H1 (cell line): ENCODE data around the gene EIPR1. TPM values are rescaled to one million over a fixed set of nuclear protein-coding genes. Genes with fewer than 3 reads are reported as not detected.

ENCODE experiments used
- CTCF ChIA-PET: fragments of 300-600 bp; sonication (Branson Sonifier 250); formaldehyde crosslinking; loops from one replicate; lab custom pipeline; 2021; ENCODE audit not compliant: partially characterized antibody; lab: Charles Lee
- POLR2A ChIA-PET: fragments of 300-600 bp; sonication (Branson Sonifier 250); formaldehyde crosslinking; loops from one replicate; lab custom pipeline; 2021; ENCODE audit warnings: inconsistent platforms; ENCODE audit not compliant: partially characterized antibody; lab: Charles Lee
- DNase-seq, 2 experiments: peaks; one replicate each; pipeline versions ENCODE4 v3.0.0 to v3.0.0-alpha.2; 2010 to 2022; ENCODE audit warnings: low spot score in 2 of 2, low read depth in 1 of 2, mixed read lengths in 1 of 2
- FAIRE-seq: peaks from 2 replicates; lab custom pipeline; 2011; peaks lifted over from hg19 to GRCh38; lab: Jason Lieb, UNC
- H2AFZ ChIP-seq: 2 replicates; pipeline ENCODE4 v1.8.1; 2012; ENCODE audit warnings: low read length, inconsistent platforms
- H2AK5ac ChIP-seq: 2 replicates; pipeline ENCODE4 v1.6.1; 2013; ENCODE audit warnings: low read depth, low read length
- H2BK120ac ChIP-seq: replicated peaks from 2 replicates; pipeline ENCODE3; 2013; ENCODE audit warnings: low read depth, low read length, inconsistent platforms
- H2BK12ac ChIP-seq: 2 replicates; pipeline ENCODE4 v1.6.1; 2013; ENCODE audit warnings: low read depth, low read length
- H2BK15ac ChIP-seq: 2 replicates; pipeline ENCODE4 v1.6.1; 2013; ENCODE audit warnings: low read length
- H2BK20ac ChIP-seq: 2 replicates; pipeline ENCODE4 v1.6.1; 2013; ENCODE audit warnings: low read length
- H2BK5ac ChIP-seq: 2 replicates; pipeline ENCODE4 v1.6.1; 2013; ENCODE audit warnings: low read depth, low read length
- H3K14ac ChIP-seq: 2 replicates; pipeline ENCODE4 v1.6.1; 2013; ENCODE audit warnings: inconsistent platforms; ENCODE audit not compliant: insufficient read length
- H3K18ac ChIP-seq: 2 replicates; pipeline ENCODE4 v1.6.1; 2013; ENCODE audit warnings: low read length; ENCODE audit errors: extremely low read depth
- H3K23ac ChIP-seq: 2 replicates; pipeline ENCODE4 v1.6.1; 2013; ENCODE audit warnings: inconsistent platforms; ENCODE audit not compliant: insufficient read length
- H3K23me2 ChIP-seq: 2 replicates; pipeline ENCODE4 v1.6.1; 2013; ENCODE audit warnings: low read depth, low read length
- H3K27ac ChIP-seq: 2 replicates; pipeline ENCODE4 v1.6.1; 2011; ENCODE audit warnings: low read depth, low read length, inconsistent platforms
- H3K27me3 ChIP-seq, 4 experiments: replicated peaks in 1 of 4; 1 replicate in 1 of 4; 2 replicates in 3 of 4; pipeline versions ENCODE4 v1.6.1 to v1.8.1; 2011 to 2013; ENCODE audit warnings: low read length in 3 of 4, mild to moderate bottlenecking in 3 of 4, inconsistent platforms in 2 of 4, mixed read lengths in 2 of 4, moderate library complexity in 1 of 4; ENCODE audit not compliant: control insufficient read depth in 3 of 4, insufficient read depth in 3 of 4; ENCODE audit errors: extremely low read depth in 1 of 4
- H3K36me3 ChIP-seq, 4 experiments: 2 replicates each; pipeline versions ENCODE4 v1.6.1 to v1.8.1; 2011 to 2013; ENCODE audit warnings: mild to moderate bottlenecking in 4 of 4, low read length in 3 of 4, moderate library complexity in 2 of 4, control low read depth in 1 of 4, inconsistent platforms in 1 of 4; ENCODE audit not compliant: insufficient read depth in 4 of 4, control insufficient read depth in 2 of 4
- H3K4ac ChIP-seq: replicated peaks from 2 replicates; pipeline ENCODE3; 2013; ENCODE audit warnings: low read length, low read depth, mixed read lengths, inconsistent platforms; ENCODE audit not compliant: insufficient read length
- H3K4me1 ChIP-seq, 4 experiments: replicated peaks in 1 of 4; 1 replicate in 1 of 4; 2 replicates in 3 of 4; pipeline versions ENCODE4 v1.6.1 to v1.8.1; 2011 to 2013; ENCODE audit warnings: low read length in 3 of 4, inconsistent platforms in 2 of 4, mixed read lengths in 1 of 4; ENCODE audit not compliant: insufficient read depth in 4 of 4, control insufficient read depth in 3 of 4
- H3K4me2 ChIP-seq, 2 experiments: 2 replicates each; pipeline versions ENCODE4 v1.6.1 to v1.8.1; 2011 to 2013; ENCODE audit warnings: low read depth in 2 of 2, low read length in 2 of 2, control low read depth in 1 of 2, inconsistent platforms in 1 of 2, mild to moderate bottlenecking in 1 of 2; ENCODE audit not compliant: insufficient read depth in 1 of 2
- H3K4me3 ChIP-seq, 4 experiments: fragments of 200-600, 300-600 bp in 1 of 4; sonication (generic), shearing (Covaris generic), sonication (Bioruptor Twin) in 1 of 4; 2 replicates each; pipeline versions ENCODE4 v1.5.1 to v1.8.1; 2011 to 2016; ENCODE audit warnings: low read length in 4 of 4, low read depth in 3 of 4, control low read depth in 2 of 4, inconsistent platforms in 2 of 4, mild to moderate bottlenecking in 2 of 4, mixed read lengths in 1 of 4, moderate library complexity in 1 of 4; ENCODE audit not compliant: insufficient read depth in 2 of 4; ENCODE audit errors: extremely low read depth in 1 of 4
- H3K56ac ChIP-seq: replicated peaks from 2 replicates; pipeline ENCODE3; 2013; ENCODE audit warnings: low read depth, mild to moderate bottlenecking, mixed read lengths, low read length, inconsistent platforms; ENCODE audit not compliant: insufficient read length
- H3K79me1 ChIP-seq: 2 replicates; pipeline ENCODE4 v1.6.1; 2013; ENCODE audit warnings: low read depth, low read length, control low read depth
- H3K79me2 ChIP-seq, 2 experiments: 2 replicates each; pipeline versions ENCODE4 v1.6.1 to v1.8.1; 2012 to 2013; ENCODE audit warnings: low read length in 2 of 2, mild to moderate bottlenecking in 2 of 2, inconsistent platforms in 1 of 2; ENCODE audit not compliant: insufficient read depth in 2 of 2, control insufficient read depth in 1 of 2
- H3K9ac ChIP-seq, 4 experiments: replicated peaks in 1 of 4; 1 replicate in 1 of 4; 2 replicates in 3 of 4; pipeline versions ENCODE4 v1.6.1 to v1.8.1; 2011 to 2013; ENCODE audit warnings: low read depth in 3 of 4, low read length in 3 of 4, control low read depth in 2 of 4, mild to moderate bottlenecking in 2 of 4, moderate library complexity in 2 of 4, inconsistent platforms in 1 of 4; ENCODE audit errors: extremely low read depth in 1 of 4
- H3K9me3 ChIP-seq, 2 experiments: 2 replicates each; pipeline versions ENCODE4 v1.6.1 to v1.8.1; 2012 to 2013; ENCODE audit warnings: mild to moderate bottlenecking in 2 of 2, moderate library complexity in 2 of 2, control low read depth in 1 of 2, inconsistent platforms in 1 of 2, low read depth in 1 of 2, low read length in 1 of 2, mixed read lengths in 1 of 2; ENCODE audit not compliant: insufficient read depth in 2 of 2
- H4K20me1 ChIP-seq, 2 experiments: replicated peaks in 1 of 2; 2 replicates each; pipeline versions ENCODE3 to v1.8.1; 2011 to 2013; ENCODE audit warnings: inconsistent platforms in 2 of 2, low read length in 2 of 2, mild to moderate bottlenecking in 1 of 2; ENCODE audit not compliant: insufficient read depth in 2 of 2, control insufficient read depth in 1 of 2
- H4K5ac ChIP-seq: 2 replicates; pipeline ENCODE4 v1.6.1; 2013; ENCODE audit warnings: low read length, low read depth, mixed read lengths, inconsistent platforms; ENCODE audit not compliant: insufficient read length
- H4K8ac ChIP-seq: 2 replicates; pipeline ENCODE4 v1.8.0; 2013; ENCODE audit warnings: mild to moderate bottlenecking, moderate library complexity, low read length, inconsistent platforms; ENCODE audit not compliant: insufficient read depth; ENCODE audit errors: extremely low read depth
- H4K91ac ChIP-seq: replicated peaks from 2 replicates; pipeline ENCODE3; 2013; ENCODE audit warnings: low read length, mixed read lengths, inconsistent platforms; ENCODE audit not compliant: insufficient read length
- BCL11A ChIP-seq, 2 experiments: IDR thresholded peaks; one replicate each; pipeline ENCODE4 v1.6.1; 2011; ENCODE audit warnings: low read depth in 2 of 2, low read length in 2 of 2, mild to moderate bottlenecking in 2 of 2
- HDAC2 ChIP-seq, 2 experiments: fragments of 300-600 bp in 1 of 2; sonication (generic) in 1 of 2; IDR thresholded peaks; 2 replicates each; pipeline ENCODE4 v1.6.1; 2011 to 2012; ENCODE audit warnings: low read depth in 2 of 2, low read length in 2 of 2, mild to moderate bottlenecking in 2 of 2, moderate library complexity in 2 of 2, borderline replicate concordance in 1 of 2, inconsistent platforms in 1 of 2
- WGBS, 2 experiments: shearing (Covaris generic) in 1 of 2; methylation state at CpG; one replicate each; pipeline versions ENCODE4 v1.1.6 to v1.1.7; 2013 to 2015; ENCODE audit warnings: low lambda C conversion rate in 2 of 2, mixed read lengths in 2 of 2, inconsistent platforms in 1 of 2, low coverage in 1 of 2, missing lambda C conversion rate in 1 of 2; ENCODE audit not compliant: insufficient replicate concordance in 2 of 2, insufficient coverage in 1 of 2, insufficient read length in 1 of 2; ENCODE audit errors: extremely low coverage in 1 of 2, missing lambda C conversion rate in 1 of 2; 5-methylcytosine and 5-hydroxymethylcytosine counted together
- polyA plus RNA-seq, 7 experiments: library from polyadenylated mRNA; depleted of rRNA in 3 of 7; stranded (reverse) in 5 of 7; unstranded in 2 of 7; fragments of >200 nt in 5 of 7; fragments of 200-250 nt in 2 of 7; gene quantifications; 1 replicate in 5 of 7; 2 replicates in 1 of 7; 4 replicates in 1 of 7; pipeline versions ENCODE4 v1.2.1 to v1.2.3, GENCODE V29; 2011 to 2013; ENCODE audit warnings: missing spikeins in 2 of 7, mixed read lengths in 2 of 7
- total RNA-seq: library from RNA; stranded (reverse); fragmentation: NEBNext Ultra II Directional; extraction: Animal tissue kit (Norgen Biotek cat#: 25700); gene quantifications from 2 replicates; pipeline ENCODE4 v1.2.1, GENCODE V29; 2021

EIPR1 gene
- total and polyA plus RNA-seq, 2 of the 8 experiments (the other 6 are each of a cell fraction or from before 2014, with no cell fraction given): 26.3 to 56.4 TPM

DNA sequence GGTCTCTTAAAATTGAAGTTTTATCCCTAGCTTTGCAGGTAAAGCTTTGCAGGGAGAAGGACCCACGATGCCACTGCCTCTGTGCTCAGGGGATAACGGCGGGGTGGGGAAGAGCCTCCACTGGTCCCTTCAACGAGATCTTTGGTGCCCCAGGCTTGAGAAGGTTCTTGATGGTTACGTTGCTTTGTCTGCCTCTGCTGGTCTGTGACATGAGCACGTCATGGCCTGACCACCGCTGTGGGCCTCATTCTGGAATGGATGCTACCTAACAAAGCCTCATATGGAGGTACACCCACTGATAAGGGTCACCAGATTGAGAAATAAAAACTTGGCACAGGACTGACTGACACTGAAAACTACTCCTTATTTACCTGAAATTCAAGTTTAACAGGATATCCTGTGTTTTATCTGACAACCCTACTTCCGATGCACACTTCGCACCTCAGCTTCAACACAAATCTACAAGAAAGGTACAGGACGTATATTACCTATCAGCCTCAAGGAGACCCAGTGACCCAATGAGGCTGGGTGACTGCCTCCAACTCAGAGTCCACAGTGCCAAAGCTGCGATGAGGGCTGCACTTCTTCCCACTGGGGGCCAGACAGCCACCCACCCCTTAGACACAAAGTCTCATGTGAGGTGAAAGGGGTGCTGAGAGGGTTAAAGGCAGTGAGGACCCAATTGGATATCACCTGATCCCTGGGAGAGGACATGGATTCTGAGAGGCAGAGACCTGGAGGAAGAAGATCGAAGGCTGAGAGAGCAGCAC, 64.9 kb downstream of the EIPR1 start:
- peaks cover 2% of the 10 kb centered on the region; the same call in 1 of the 2 replicates for H3K23me2 ChIP-seq
- no peak overlapping the region for H2AK5ac ChIP-seq
- H2BK120ac ChIP-seq: no peak overlapping the region
- H3K27me3 ChIP-seq: no peaks in the 10 kb centered on the region
- DNase-seq (no peak), FAIRE-seq (no peak)
- H3K23ac ChIP-seq: no peak overlapping the region
- no peak overlapping the region for H4K8ac ChIP-seq
- H3K27ac ChIP-seq: no peak overlapping the region
- no peak overlapping the region for H4K91ac ChIP-seq
- no peak overlapping the region for H3K4ac ChIP-seq
- H3K79me2 ChIP-seq: peaks cover 0 to 12% of the 10 kb centered on the region in 2 experiments; a peak in 3 of 4 replicates
- no peak overlapping the region for H2BK5ac ChIP-seq
- H3K9me3 ChIP-seq: no peaks in the 10 kb centered on the region
- ChIA-PET POLR2A (no interaction called here), CTCF (interaction anchor here (0.7 to 2.2 kb wide), 4 partner anchors 10 to 134 kb away, joined by 3 to 7 read pairs (median 4); no protein-coding TSS in a partner anchor)
- 94% methylated on average over 12 of the region's 12 CpGs; no CpG with 5 or more reads in 1 of the 2 experiments for WGBS, 2 experiments
- H3K56ac ChIP-seq: no peak overlapping the region
- no peak overlapping the region for H4K5ac ChIP-seq
- TF ChIP-seq HDAC2 (IDR thresholded peaks at IDR 0.05; ENCODE audit: borderline replicate concordance in 1 of 2, low read depth in 2 of 2, low read length in 2 of 2) (no peak), BCL11A (IDR thresholded peaks at IDR 0.05; ENCODE audit: low read depth in 2 of 2, low read length in 2 of 2) (no peak)
- no peaks in the 10 kb centered on the region for H3K36me3 ChIP-seq
- no peak overlapping the region for H2AFZ ChIP-seq
- peaks cover 0 to 3% (median 0%) of the 10 kb centered on the region in 4 experiments; a peak in 2 of 7 replicates for H3K4me1 ChIP-seq
- no peak overlapping the region for H2BK15ac ChIP-seq
- peaks cover 6% of the 10 kb centered on the region; the same call in 1 of the 2 replicates for H3K79me1 ChIP-seq
- H2BK20ac ChIP-seq: no peak overlapping the region
- H3K4me3 ChIP-seq: no peak overlapping the region
- H3K14ac ChIP-seq: no peak overlapping the region
- no peak overlapping the region for H3K4me2 ChIP-seq
- no peak overlapping the region for H2BK12ac ChIP-seq
- no peak overlapping the region for H3K18ac ChIP-seq
- peaks cover 0 to 12% of the 10 kb centered on the region in 2 experiments for H4K20me1 ChIP-seq
- H3K9ac ChIP-seq: no peak overlapping the region
